HepG2 (cell line): ENCODE results near the gene ZSWIM9. TPM values are rescaled to one million over a fixed set of nuclear protein-coding genes. Genes with fewer than 3 reads are reported as not detected.
A peak's percentile ranks its signal among the peaks of the same experiment; 100 is the strongest.

ENCODE experiments used
- ERF ChIP-seq: IDR thresholded peaks from 2 replicates; pipeline ENCODE4 v1.6.1; 2018; ENCODE audit warnings: missing biosample characterization, missing genetic modification reagents
- GABPA ChIP-seq, 2 experiments: IDR thresholded peaks; 2 replicates each; pipeline ENCODE4 v1.6.1; 2011 to 2016; ENCODE audit warnings: low read depth in 2 of 2, low read length in 1 of 2, missing biosample characterization in 1 of 2, missing genetic modification characterization in 1 of 2
- KLF9 ChIP-seq: IDR thresholded peaks from 2 replicates; pipeline ENCODE4 v1.6.1; 2016; ENCODE audit warnings: low read depth
- NCOA2 ChIP-seq: sonication (generic); formaldehyde crosslinking; IDR thresholded peaks from 2 replicates; pipeline ENCODE4 v1.8.0; 2022; ENCODE audit warnings: inconsistent platforms
- SMAD1 ChIP-seq: sonication (generic); formaldehyde crosslinking; IDR thresholded peaks from 2 replicates; pipeline ENCODE4 v1.4.0; 2020; ENCODE audit warnings: missing genetic modification reagents, low read depth, mild to moderate bottlenecking, borderline replicate concordance
- SRSF9 ChIP-seq: fragments of 200-400 bp; formaldehyde crosslinking; IDR thresholded peaks from 2 replicates; pipeline ENCODE4 v1.6.1; 2018; ENCODE audit warnings: borderline replicate concordance, mild to moderate bottlenecking, low read depth, low read length; ENCODE audit not compliant: insufficient read depth, poor library complexity, severe bottlenecking
- SRY ChIP-seq: sonication (generic); formaldehyde crosslinking; IDR thresholded peaks from 2 replicates; pipeline ENCODE4 v1.8.0; 2022; ENCODE audit warnings: mild to moderate bottlenecking, missing genetic modification reagents
- ZNF335 ChIP-seq: sonication (generic); formaldehyde crosslinking; IDR thresholded peaks from 2 replicates; pipeline ENCODE4 v1.4.0; 2020; ENCODE audit warnings: missing genetic modification reagents
- ZNF350 ChIP-seq: sonication (generic); formaldehyde crosslinking; IDR thresholded peaks from 2 replicates; pipeline ENCODE4 v1.4.0; 2020; ENCODE audit warnings: mild to moderate bottlenecking, low read depth, missing genetic modification reagents, borderline replicate concordance
- ZNF563 ChIP-seq: sonication (generic); formaldehyde crosslinking; IDR thresholded peaks from 2 replicates; pipeline ENCODE4 v1.8.0; 2022; ENCODE audit warnings: mild to moderate bottlenecking, moderate library complexity, missing genetic modification reagents
- ZNF619 ChIP-seq: sonication (generic); formaldehyde crosslinking; IDR thresholded peaks from 2 replicates; pipeline ENCODE4 v1.4.0; 2020; ENCODE audit warnings: mild to moderate bottlenecking, missing genetic modification reagents
- ZNF768 ChIP-seq: sonication (generic); formaldehyde crosslinking; IDR thresholded peaks from 2 replicates; pipeline ENCODE4 v1.4.0; 2020; ENCODE audit warnings: missing genetic modification reagents
- polyA plus RNA-seq, 8 experiments: library from polyadenylated mRNA; depleted of rRNA in 3 of 8; stranded (reverse) in 7 of 8; unstranded in 1 of 8; fragments of >200 nt; fragmentation: Illumina TruSeq in 4 of 8; extraction: Trizol in 4 of 8; gene quantifications; 2 replicates each; pipeline versions ENCODE4 v1.2.1 to v1.2.3, GENCODE V29; 2011 to 2016; ENCODE audit warnings: low read depth in 4 of 8, missing spikeins in 1 of 8, mixed read lengths in 1 of 8; ENCODE audit not compliant: insufficient read depth in 1 of 8
- total RNA-seq, 5 experiments: library from RNA; depleted of rRNA; stranded (reverse); fragments of >200 nt; fragmentation: Illumina TruSeq; extraction: Trizol; gene quantifications; 2 replicates each; pipeline ENCODE4 v1.2.3, GENCODE V29; 2016; ENCODE audit warnings: low read depth in 1 of 5
- TF ChIP-seq, protein P1 (sequence below): fragments of 450-650 bp; IDR thresholded peaks from 2 replicates; pipeline ENCODE4 v1.6.1; 2017
- TF ChIP-seq, protein P2 (sequence below): sonication (generic); formaldehyde crosslinking; IDR thresholded peaks from 2 replicates; pipeline ENCODE4 v1.9.0; 2021; ENCODE audit warnings: mild to moderate bottlenecking, missing genetic modification reagents
- TF ChIP-seq, protein P3 (sequence below): sonication (generic); formaldehyde crosslinking; IDR thresholded peaks from 2 replicates; pipeline ENCODE4 v1.4.0; 2020; ENCODE audit warnings: mild to moderate bottlenecking, low read depth, missing genetic modification reagents
- TF ChIP-seq, protein P4 (sequence below): sonication (generic); formaldehyde crosslinking; IDR thresholded peaks from 2 replicates; pipeline ENCODE4 v1.4.0; 2020; ENCODE audit warnings: missing genetic modification reagents, mild to moderate bottlenecking, borderline replicate concordance

Gene ZSWIM9
- total and polyA plus RNA-seq, 2 of the 13 experiments (the other 11 are each of a cell fraction or from before 2014, with no cell fraction given) = 0.18 to 1.1 TPM

DNA sequence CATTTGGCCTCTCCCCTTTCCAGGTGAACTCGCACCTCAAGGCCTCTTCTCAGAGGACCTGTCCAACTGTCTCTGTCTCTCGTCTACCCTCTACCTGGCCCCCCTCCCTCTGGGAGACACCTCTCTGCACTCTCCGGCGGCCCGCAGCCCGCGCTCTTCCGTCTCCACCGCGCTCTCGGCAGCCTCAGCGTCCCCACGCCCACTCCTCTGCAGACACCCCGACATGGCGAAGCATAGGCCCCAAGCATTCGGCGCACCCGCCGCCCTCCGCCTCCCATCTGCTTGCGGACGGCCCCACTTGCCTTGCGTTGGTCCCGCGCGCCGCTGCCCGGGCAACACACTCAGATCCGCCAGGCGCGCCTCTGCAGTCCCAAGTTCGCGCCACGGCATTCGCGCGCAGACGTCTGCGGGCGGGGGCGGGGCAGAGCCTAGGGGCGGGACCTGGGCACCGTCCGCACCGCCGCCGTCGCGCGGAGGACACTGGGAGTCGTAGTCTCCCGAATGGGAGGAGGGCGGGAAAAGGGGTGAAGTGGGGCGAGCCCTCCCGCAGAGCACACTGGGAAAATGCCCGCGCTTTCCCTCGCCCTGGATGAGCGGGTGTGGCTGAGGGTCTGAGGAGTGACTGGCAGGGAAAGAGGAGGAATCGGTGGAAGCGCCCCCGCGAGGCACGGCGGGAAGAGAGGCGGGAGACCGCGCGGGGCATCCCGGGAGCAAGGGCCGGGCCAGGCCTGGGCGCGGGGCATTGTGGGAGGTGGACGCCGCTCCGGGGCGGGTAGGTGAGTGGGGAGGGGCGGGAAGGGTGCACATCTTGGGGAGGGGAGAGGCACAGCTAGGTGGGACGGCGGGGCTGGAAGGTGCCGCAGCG is at the start of gene ZSWIM9, which contains the start of gene LIG1 (continued):
- TF ChIP-seq ZNF768 (CRISPR knock-in tag) (peak; percentile 73; the same call in 1 of the 2 replicates), SRSF9 (no peak), NCOA2 (CRISPR knock-in tag) (0 out of 2 replicates have a peak, but pooled peaks have one; percentile 28), SMAD1 (peak; percentile 46; the same call in 1 of the 2 replicates), SRY (CRISPR knock-in tag) (peak; percentile 39; the same call in 1 of the 2 replicates), ZNF619 (peak; percentile 96), ZNF335 (CRISPR knock-in tag) (peak; percentile 82; the same call in 1 of the 2 replicates), GABPA (IDR thresholded peaks at IDR 0.05; ENCODE audit: low read depth, low read length) (peak; percentile 38; the same call in 1 of the 2 replicates), GABPA (CRISPR knock-in tag; IDR thresholded peaks at IDR 0.05; ENCODE audit: low read depth) (peak; percentile 81), ZNF350 (peak; percentile 75), KLF9 (CRISPR knock-in tag) (peak; percentile 81; the same call in 1 of the 2 replicates), ZNF563 (CRISPR knock-in tag) (peak; percentile 86), ERF (peak; percentile 64; the same call in 1 of the 2 replicates)
- TF ChIP-seq, protein P1, sequence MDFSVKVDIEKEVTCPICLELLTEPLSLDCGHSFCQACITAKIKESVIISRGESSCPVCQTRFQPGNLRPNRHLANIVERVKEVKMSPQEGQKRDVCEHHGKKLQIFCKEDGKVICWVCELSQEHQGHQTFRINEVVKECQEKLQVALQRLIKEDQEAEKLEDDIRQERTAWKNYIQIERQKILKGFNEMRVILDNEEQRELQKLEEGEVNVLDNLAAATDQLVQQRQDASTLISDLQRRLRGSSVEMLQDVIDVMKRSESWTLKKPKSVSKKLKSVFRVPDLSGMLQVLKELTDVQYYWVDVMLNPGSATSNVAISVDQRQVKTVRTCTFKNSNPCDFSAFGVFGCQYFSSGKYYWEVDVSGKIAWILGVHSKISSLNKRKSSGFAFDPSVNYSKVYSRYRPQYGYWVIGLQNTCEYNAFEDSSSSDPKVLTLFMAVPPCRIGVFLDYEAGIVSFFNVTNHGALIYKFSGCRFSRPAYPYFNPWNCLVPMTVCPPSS = no peak
- TF ChIP-seq, protein P2, sequence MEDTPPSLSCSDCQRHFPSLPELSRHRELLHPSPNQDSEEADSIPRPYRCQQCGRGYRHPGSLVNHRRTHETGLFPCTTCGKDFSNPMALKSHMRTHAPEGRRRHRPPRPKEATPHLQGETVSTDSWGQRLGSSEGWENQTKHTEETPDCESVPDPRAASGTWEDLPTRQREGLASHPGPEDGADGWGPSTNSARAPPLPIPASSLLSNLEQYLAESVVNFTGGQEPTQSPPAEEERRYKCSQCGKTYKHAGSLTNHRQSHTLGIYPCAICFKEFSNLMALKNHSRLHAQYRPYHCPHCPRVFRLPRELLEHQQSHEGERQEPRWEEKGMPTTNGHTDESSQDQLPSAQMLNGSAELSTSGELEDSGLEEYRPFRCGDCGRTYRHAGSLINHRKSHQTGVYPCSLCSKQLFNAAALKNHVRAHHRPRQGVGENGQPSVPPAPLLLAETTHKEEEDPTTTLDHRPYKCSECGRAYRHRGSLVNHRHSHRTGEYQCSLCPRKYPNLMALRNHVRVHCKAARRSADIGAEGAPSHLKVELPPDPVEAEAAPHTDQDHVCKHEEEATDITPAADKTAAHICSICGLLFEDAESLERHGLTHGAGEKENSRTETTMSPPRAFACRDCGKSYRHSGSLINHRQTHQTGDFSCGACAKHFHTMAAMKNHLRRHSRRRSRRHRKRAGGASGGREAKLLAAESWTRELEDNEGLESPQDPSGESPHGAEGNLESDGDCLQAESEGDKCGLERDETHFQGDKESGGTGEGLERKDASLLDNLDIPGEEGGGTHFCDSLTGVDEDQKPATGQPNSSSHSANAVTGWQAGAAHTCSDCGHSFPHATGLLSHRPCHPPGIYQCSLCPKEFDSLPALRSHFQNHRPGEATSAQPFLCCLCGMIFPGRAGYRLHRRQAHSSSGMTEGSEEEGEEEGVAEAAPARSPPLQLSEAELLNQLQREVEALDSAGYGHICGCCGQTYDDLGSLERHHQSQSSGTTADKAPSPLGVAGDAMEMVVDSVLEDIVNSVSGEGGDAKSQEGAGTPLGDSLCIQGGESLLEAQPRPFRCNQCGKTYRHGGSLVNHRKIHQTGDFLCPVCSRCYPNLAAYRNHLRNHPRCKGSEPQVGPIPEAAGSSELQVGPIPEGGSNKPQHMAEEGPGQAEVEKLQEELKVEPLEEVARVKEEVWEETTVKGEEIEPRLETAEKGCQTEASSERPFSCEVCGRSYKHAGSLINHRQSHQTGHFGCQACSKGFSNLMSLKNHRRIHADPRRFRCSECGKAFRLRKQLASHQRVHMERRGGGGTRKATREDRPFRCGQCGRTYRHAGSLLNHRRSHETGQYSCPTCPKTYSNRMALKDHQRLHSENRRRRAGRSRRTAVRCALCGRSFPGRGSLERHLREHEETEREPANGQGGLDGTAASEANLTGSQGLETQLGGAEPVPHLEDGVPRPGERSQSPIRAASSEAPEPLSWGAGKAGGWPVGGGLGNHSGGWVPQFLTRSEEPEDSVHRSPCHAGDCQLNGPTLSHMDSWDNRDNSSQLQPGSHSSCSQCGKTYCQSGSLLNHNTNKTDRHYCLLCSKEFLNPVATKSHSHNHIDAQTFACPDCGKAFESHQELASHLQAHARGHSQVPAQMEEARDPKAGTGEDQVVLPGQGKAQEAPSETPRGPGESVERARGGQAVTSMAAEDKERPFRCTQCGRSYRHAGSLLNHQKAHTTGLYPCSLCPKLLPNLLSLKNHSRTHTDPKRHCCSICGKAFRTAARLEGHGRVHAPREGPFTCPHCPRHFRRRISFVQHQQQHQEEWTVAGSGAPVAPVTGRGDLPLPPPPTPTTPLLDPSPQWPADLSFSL (CRISPR knock-in tag) = peak; percentile 53; the same call in 1 of the 2 replicates
- TF ChIP-seq, protein P3, sequence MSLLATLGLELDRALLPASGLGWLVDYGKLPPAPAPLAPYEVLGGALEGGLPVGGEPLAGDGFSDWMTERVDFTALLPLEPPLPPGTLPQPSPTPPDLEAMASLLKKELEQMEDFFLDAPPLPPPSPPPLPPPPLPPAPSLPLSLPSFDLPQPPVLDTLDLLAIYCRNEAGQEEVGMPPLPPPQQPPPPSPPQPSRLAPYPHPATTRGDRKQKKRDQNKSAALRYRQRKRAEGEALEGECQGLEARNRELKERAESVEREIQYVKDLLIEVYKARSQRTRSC (CRISPR knock-in tag) = 0 out of 2 replicates have a peak, but pooled peaks have one; percentile 58
- TF ChIP-seq, protein P4, sequence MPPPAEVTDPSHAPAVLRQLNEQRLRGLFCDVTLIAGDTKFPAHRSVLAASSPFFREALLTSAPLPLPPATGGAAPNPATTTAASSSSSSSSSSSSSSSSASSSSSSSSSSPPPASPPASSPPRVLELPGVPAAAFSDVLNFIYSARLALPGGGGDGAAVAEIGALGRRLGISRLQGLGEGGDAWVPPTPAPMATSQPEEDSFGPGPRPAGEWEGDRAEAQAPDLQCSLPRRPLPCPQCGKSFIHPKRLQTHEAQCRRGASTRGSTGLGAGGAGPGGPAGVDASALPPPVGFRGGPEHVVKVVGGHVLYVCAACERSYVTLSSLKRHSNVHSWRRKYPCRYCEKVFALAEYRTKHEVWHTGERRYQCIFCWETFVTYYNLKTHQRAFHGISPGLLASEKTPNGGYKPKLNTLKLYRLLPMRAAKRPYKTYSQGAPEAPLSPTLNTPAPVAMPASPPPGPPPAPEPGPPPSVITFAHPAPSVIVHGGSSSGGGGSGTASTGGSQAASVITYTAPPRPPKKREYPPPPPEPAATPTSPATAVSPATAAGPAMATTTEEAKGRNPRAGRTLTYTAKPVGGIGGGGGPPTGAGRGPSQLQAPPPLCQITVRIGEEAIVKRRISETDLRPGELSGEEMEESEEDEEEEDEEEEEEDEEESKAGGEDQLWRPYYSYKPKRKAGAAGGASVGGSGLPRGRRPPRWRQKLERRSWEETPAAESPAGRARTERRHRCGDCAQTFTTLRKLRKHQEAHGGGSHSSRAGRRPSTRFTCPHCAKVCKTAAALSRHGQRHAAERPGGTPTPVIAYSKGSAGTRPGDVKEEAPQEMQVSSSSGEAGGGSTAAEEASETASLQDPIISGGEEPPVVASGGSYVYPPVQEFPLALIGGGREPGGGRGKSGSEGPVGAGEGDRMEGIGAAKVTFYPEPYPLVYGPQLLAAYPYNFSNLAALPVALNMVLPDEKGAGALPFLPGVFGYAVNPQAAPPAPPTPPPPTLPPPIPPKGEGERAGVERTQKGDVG = no peak
